Activated CD4-positive, alpha-beta memory T cell treated with anti-CD3 and anti-CD28 coated beads, Interleukin-2, amount 10 ng/mL, durations not matched to agents 7 days and 5 days (primary cell): ENCODE data around the gene NMNAT3. TPM values are rescaled to one million over a fixed set of nuclear protein-coding genes. Genes with fewer than 3 reads are reported as not detected.
A peak's percentile ranks its signal among the peaks of the same experiment; 100 is the strongest.

Experiments used
- CTCF ChIA-PET: fragments of 350-600 bp; sonication (Branson Sonifier 250); formaldehyde crosslinking; loops from one replicate; lab custom pipeline; 2021; ENCODE audit warnings: antibody characterized with exemption, inconsistent platforms; lab: Charles Lee
- POLR2A ChIA-PET: fragments of 350-600 bp; sonication (Branson Sonifier 250); formaldehyde crosslinking; loops from one replicate; lab custom pipeline; 2021; ENCODE audit warnings: antibody characterized with exemption; lab: Charles Lee
- DNase-seq: peaks from one replicate; pipeline ENCODE4 v3.0.0-alpha.2; 2020
- H3K27ac Mint-ChIP-seq: one replicate; pipeline ENCODE4 v1.8.0; 2021; ENCODE audit warnings: mild to moderate bottlenecking, mixed read lengths
- H3K27me3 Mint-ChIP-seq: one replicate; pipeline ENCODE4 v1.8.0; 2021; ENCODE audit warnings: mixed read lengths
- H3K36me3 Mint-ChIP-seq: one replicate; pipeline ENCODE4 v1.8.0; 2021; ENCODE audit warnings: low read depth, mixed read lengths
- H3K4me1 Mint-ChIP-seq: one replicate; pipeline ENCODE4 v1.8.0; 2021; ENCODE audit warnings: mixed read lengths
- H3K4me3 Mint-ChIP-seq: one replicate; pipeline ENCODE4 v1.8.0; 2021; ENCODE audit warnings: mild to moderate bottlenecking, mixed read lengths
- H3K9me3 Mint-ChIP-seq: one replicate; pipeline ENCODE4 v1.8.0; 2021; ENCODE audit warnings: mixed read lengths
- total RNA-seq, 2 experiments: library from RNA; stranded (reverse); gene quantifications; one replicate each; pipeline ENCODE4 v1.2.3, GENCODE V29; 2021

Gene NMNAT3
- total RNA-seq, 2 experiments from 2014 or later = 0.15 to 0.18 TPM

DNA sequence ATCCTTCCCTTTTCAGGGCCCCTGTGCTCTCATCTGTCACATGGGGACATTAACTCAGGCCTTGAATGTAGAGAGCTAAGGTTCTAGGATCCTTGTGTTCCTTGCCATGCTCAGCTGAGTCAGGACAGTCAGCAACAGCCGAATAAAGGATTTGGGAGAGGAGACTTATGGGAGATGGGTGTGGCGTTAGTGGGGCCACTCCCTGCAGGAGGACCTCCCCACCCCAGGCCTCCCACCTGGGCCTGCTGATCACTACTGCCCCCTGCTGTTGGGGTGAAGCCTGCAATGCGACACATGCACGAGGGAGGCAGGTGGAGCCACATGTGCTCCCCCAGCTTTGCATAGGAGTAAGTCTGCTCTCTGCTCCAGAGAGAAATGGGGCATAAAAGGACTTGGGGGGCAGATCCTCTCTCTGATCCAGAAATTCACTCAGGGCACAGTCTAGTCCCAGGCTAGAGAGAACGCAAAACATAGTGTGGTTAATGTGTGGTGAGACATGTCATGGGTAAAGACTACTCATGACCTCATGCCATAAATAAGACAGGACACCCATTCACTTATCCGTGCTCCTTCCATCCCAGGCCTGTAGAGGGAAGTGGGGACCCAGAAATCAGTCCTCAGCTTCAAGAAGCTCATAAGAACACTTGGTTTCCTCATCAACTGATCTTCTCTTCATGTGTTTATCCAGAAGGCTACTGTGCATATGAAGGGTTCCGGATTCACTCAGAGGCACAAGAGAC lies 157.6 kb downstream of the NMNAT3 start:
- H3K9me3 Mint-ChIP-seq = no peaks in the 10 kb centered on the region
- no peak overlapping the region for H3K27ac Mint-ChIP-seq
- peak; percentile 20 for DNase-seq
- no peaks in the 10 kb centered on the region for H3K4me1 Mint-ChIP-seq
- H3K4me3 Mint-ChIP-seq = no peak overlapping the region
- ChIA-PET POLR2A (no interaction called here), CTCF (interaction anchor here (0.6 to 2.2 kb wide), 2 partner anchors 81 to 92 kb away, joined by 3 to 4 read pairs; no protein-coding TSS in a partner anchor)
- H3K27me3 Mint-ChIP-seq = no peaks in the 10 kb centered on the region
- H3K36me3 Mint-ChIP-seq = no peaks in the 10 kb centered on the region

DNA sequence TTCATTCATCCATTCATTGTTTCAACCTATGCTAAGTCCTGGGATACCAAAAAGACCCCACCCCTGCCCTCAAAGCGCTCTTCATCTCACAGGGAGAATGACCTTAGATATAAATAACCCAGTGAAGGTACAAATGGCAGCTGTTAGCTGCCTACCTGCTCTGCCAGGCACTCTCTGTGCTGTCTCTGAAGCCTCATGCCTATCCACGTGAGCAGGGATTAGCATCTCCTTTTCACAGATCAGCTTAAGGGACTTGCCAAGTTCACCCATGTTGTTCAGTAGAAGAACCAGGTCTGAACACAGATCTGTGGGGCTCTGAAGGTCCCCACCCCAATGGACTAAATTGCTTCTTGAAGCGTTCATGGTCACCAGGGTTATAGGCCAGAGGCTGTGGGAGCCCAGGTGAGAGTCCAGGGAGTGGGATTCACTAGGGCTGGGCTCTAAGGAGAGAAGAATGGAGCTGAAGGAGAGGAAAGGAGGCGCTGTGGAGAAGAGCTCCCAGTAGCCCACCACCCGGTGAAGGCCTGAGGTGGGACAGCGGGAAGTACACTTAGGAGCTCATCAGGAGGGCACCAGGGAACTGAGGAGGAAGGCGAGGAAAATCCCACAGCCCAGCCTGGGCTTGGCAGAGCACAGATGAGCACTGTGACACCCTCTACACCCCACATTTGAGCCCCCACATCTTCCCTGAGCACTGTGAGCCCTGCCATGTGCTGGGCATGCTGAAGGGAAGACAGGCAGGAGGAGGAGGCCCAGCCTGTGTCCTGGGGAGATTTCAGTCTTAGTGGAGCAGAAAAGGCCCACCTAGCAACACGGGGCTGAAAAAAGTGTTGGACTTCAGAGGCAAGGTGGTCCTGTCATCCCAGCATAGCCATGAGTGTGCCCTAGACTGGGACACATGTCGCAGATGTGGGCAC lies 158.6 kb downstream of the NMNAT3 start:
- Mint-ChIP-seq H3K4me1 (no peaks in the 10 kb centered on the region), H3K4me3 (no peak overlapping the region), H3K36me3 (no peaks in the 10 kb centered on the region), H3K27me3 (no peaks in the 10 kb centered on the region), H3K27ac (no peak overlapping the region), H3K9me3 (no peaks in the 10 kb centered on the region)
- DNase-seq = peak; percentile 9
- POLR2A ChIA-PET = no interaction called here
- CTCF ChIA-PET = interaction anchor here (0.5 to 2.2 kb wide), 3 partner anchors 80 to 1636 kb away, joined by 3 to 4 read pairs (median 4); no protein-coding TSS in a partner anchor

DNA sequence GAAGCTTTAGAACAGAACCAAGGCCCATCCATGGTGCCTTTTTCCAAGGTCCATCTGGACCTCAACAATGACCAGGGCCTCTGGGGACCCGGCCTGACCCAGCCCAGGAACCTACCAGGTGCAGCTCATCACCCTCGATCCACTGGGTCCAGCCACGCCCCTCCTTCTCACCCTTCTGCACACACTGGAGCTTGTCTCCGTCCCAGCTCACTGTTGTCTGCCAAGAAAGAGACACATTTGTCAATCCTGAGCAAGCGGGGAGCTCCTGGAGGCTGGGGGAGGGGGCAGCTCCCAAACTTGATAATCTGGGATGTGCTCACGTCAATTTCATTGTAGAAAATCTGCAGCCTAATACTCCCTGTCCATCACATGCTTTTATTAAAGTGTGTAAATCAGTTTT lies 159.5 kb downstream of the NMNAT3 start:
- H3K4me1 Mint-ChIP-seq = no peaks in the 10 kb centered on the region

DNA sequence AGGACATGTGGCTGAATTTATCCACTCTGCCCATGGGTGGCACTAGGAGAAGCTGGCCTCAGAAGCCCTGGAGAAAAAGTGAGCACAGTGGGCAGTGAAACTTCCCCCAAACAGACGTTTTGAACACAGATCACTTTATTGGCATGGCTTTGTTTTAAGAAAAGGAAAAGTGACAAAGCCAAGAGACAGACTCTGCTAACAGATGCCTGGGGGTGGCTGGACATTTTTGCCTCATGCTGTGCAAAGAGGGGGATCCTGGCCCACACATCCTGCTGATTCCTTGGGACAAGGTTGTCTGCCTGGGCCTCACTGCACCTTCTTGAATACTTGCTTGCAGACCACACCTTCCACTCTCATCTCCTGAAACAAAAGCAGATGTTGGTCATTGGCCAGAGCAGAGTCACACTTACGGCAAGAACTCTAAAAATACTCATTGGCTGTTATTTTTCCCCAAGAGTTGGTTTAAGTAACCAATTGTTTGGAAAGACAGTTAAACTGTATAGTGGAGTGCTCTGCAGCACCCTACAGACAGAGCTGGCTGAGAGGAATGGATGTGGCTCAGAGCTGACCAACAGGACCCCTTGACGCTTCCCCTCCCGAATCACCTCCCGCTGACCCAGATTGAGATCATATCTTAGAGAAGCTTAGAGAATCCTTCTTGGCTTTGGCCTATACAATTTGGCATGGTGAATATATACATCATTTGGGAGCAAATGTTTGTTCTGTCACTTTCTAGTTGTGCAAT lies 160.3 kb downstream of the NMNAT3 start:
- ChIA-PET POLR2A (no interaction called here), CTCF (interaction anchor here (2.2 kb wide), 1 partner anchor 89 kb away, joined by 4 read pairs; no protein-coding TSS in a partner anchor)
- Mint-ChIP-seq H3K27ac (no peak overlapping the region), H3K4me1 (no peaks in the 10 kb centered on the region), H3K27me3 (no peaks in the 10 kb centered on the region), H3K9me3 (no peaks in the 10 kb centered on the region), H3K36me3 (no peaks in the 10 kb centered on the region), H3K4me3 (no peak overlapping the region)
- DNase-seq = no peak

More for the DNA sequence above, 159.5 kb downstream of the NMNAT3 start:
- no peaks in the 10 kb centered on the region for H3K36me3 Mint-ChIP-seq
- POLR2A ChIA-PET = no interaction called here
- H3K27me3 Mint-ChIP-seq = no peaks in the 10 kb centered on the region
- no peak overlapping the region for H3K4me3 Mint-ChIP-seq
- no peak overlapping the region for H3K27ac Mint-ChIP-seq
- no peak for DNase-seq
- no peaks in the 10 kb centered on the region for H3K9me3 Mint-ChIP-seq
- CTCF ChIA-PET = interaction anchor here (2.2 kb wide), 1 partner anchor 90 kb away, joined by 4 read pairs; no protein-coding TSS in a partner anchor

DNA sequence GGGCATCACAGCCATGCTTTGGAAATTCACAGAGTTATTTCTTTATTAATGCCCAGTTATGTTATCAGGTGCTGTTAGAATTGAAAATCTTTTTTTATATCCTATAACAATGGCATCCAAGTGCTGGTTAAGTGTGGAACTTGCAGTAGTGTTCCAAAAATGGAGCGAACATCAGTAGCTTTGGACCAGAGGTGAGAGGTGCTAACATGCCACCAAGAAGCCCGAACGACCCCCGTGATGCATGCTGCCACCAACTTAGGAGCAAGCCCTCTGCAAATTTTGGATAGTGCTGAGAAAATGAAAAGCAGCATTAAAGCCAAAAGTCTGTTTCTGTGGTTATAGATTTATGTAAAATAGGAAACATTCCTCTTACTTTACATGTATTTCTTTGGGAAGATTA lies 163.0 kb downstream of the NMNAT3 start:
- no peaks in the 10 kb centered on the region for H3K9me3 Mint-ChIP-seq
- H3K36me3 Mint-ChIP-seq = no peaks in the 10 kb centered on the region
- ChIA-PET POLR2A (no interaction called here), CTCF (no interaction called here)
- no peaks in the 10 kb centered on the region for H3K27me3 Mint-ChIP-seq
- H3K27ac Mint-ChIP-seq = no peak overlapping the region
- no peak overlapping the region for H3K4me3 Mint-ChIP-seq
- no peaks in the 10 kb centered on the region for H3K4me1 Mint-ChIP-seq
- no peak for DNase-seq

Other genes starting within 250 kb of the NMNAT3 start
- gene RBP2, start 201.5 kb downstream of the NMNAT3 start, total RNA-seq = not detected
- gene RBP1, start 138.2 kb downstream of the NMNAT3 start, total RNA-seq = not detected